GM19467 (cell line): ENCODE results near the gene MUC4.
"Not testable (repeated sequence)": the region's sequence is repeated elsewhere in the genome, so short reads cannot be mapped to it uniquely, and the experiment has no call there.

Source experiments
- ATAC-seq: cut with Tn5 transposase; IDR thresholded peaks from one replicate; pipeline ENCODE4 v1.9.1; 2021; ENCODE audit warnings: mild to moderate bottlenecking, moderate library complexity; ENCODE audit not compliant: unreplicated experiment

MUC4 gene

GRCh38 chr3:195816276-195816913, 4.7 kb upstream of the MUC4 start:
- not testable (repeated sequence) for ATAC-seq

- no peak for ATAC-seq
Measured at GRCh38 chr3:195815169-195815771, 3.5 kb upstream of the MUC4 start.

GRCh38 chr3:195813916-195814640, 2.3 kb upstream of the MUC4 start:
- ATAC-seq, result no peak

- ATAC-seq, result no peak
Measured at GRCh38 chr3:195812366-195812765, 637 bp upstream of the MUC4 start.

GRCh38 chr3:195810455-195810845, 1.3 kb downstream of the MUC4 start:
- ATAC-seq, result no peak

GRCh38 chr3:195809796-195810454, 1.8 kb downstream of the MUC4 start:
- ATAC-seq, result no peak

- ATAC-seq, result no peak
Measured at GRCh38 chr3:195809291-195809785, 2.4 kb downstream of the MUC4 start.

- ATAC-seq, result no peak
Measured at GRCh38 chr3:195808741-195809290, 2.9 kb downstream of the MUC4 start.

GRCh38 chr3:195807681-195808121, 4.0 kb downstream of the MUC4 start:
- ATAC-seq, result no peak

GRCh38 chr3:195806916-195807231, 4.9 kb downstream of the MUC4 start:
- no peak for ATAC-seq

GRCh38 chr3:195806211-195806915, 5.4 kb downstream of the MUC4 start:
- ATAC-seq, result no peak

- not testable (repeated sequence) for ATAC-seq
Measured at GRCh38 chr3:195805588-195805987, 6.1 kb downstream of the MUC4 start.

- ATAC-seq, result no peak
Measured at GRCh38 chr3:195805181-195805580, 6.5 kb downstream of the MUC4 start.

- ATAC-seq, result no peak
Measured at GRCh38 chr3:195803289-195803908, 8.3 kb downstream of the MUC4 start.

- ATAC-seq, result no peak
Measured at GRCh38 chr3:195802795-195803194, 8.9 kb downstream of the MUC4 start.

- no peak for ATAC-seq
Measured at GRCh38 chr3:195802261-195802701, 9.4 kb downstream of the MUC4 start.

GRCh38 chr3:195801251-195802183, 10.2 kb downstream of the MUC4 start:
- ATAC-seq, result no peak

- no peak for ATAC-seq
Measured at GRCh38 chr3:195800240-195800639, 11.5 kb downstream of the MUC4 start.

GRCh38 chr3:195796795-195797194, 14.9 kb downstream of the MUC4 start:
- ATAC-seq, result no peak
